ENCODE measurements around the gene GLI3. TPM values are rescaled to one million over a fixed set of nuclear protein-coding genes. Genes with fewer than 3 reads are reported as not detected.

Gene GLI3
- total and polyA plus RNA-seq, 2 experiments from 2014 or later = 4.0 to 5.2 TPM

- Histone ChIP-seq H3K27ac (no peak overlapping the region), H3K4me2 (ENCODE audit: unreplicated experiment) (no peak overlapping the region), H4K20me1 (ENCODE audit: insufficient read depth) (no peaks in the 10 kb centered on the region), H3K4me3 (no peak overlapping the region), H3K27me3 (replicated peaks; ENCODE audit: insufficient read depth) (no peaks in the 10 kb centered on the region), H3K36me3 (ENCODE audit: low read depth) (no peaks in the 10 kb centered on the region), H3K79me2 (ENCODE audit: insufficient read depth) (no peaks in the 10 kb centered on the region), H3F3A (ENCODE audit: insufficient read depth) (peaks cover 14% of the 10 kb centered on the region), H3K9me2 (ENCODE audit: insufficient read depth) (no peaks in the 10 kb centered on the region), H3K4me1 (ENCODE audit: insufficient read depth) (peaks cover 26% of the 10 kb centered on the region), H3K9me3 (ENCODE audit: low read depth) (no peaks in the 10 kb centered on the region), H3K9ac (no peak overlapping the region), H2AFZ (no peak overlapping the region)
- 75 to 80% methylated on average over 3 of the region's 3 CpGs for WGBS, 2 experiments (ENCODE audit: low coverage in 1 of 2, low lambda C conversion rate in 2 of 2, missing lambda C conversion rate in 2 of 2)
- in situ Hi-C loops (cut with MboI) = no loop called here
- no peak for DNase-seq
- TF ChIP-seq EZH2phosphoT487 (IDR thresholded peaks at IDR 0.05; ENCODE audit: insufficient read depth, low read depth) (no peak), EZH2 (IDR thresholded peaks at IDR 0.05; ENCODE audit: insufficient read depth, poor library complexity, severe bottlenecking) (no peak)
Observed at GRCh38 chr7:41977661-41978060, 259.3 kb downstream of the GLI3 start.

GRCh38 chr7:41977151-41977651 is 259.8 kb downstream of the GLI3 start:
- Histone ChIP-seq H3K9ac (no peak overlapping the region), H2AFZ (no peak overlapping the region), H3F3A (ENCODE audit: insufficient read depth) (peaks cover 14% of the 10 kb centered on the region), H3K79me2 (ENCODE audit: insufficient read depth) (no peaks in the 10 kb centered on the region), H3K9me2 (ENCODE audit: insufficient read depth) (no peaks in the 10 kb centered on the region), H4K20me1 (ENCODE audit: insufficient read depth) (no peaks in the 10 kb centered on the region), H3K27me3 (replicated peaks; ENCODE audit: insufficient read depth) (no peaks in the 10 kb centered on the region), H3K27ac (no peak overlapping the region), H3K4me2 (ENCODE audit: unreplicated experiment) (no peak overlapping the region), H3K4me3 (no peak overlapping the region), H3K9me3 (ENCODE audit: low read depth) (no peaks in the 10 kb centered on the region), H3K36me3 (ENCODE audit: low read depth) (no peaks in the 10 kb centered on the region), H3K4me1 (ENCODE audit: insufficient read depth) (peaks cover 26% of the 10 kb centered on the region)
- in situ Hi-C loops (cut with MboI) = no loop called here
- TF ChIP-seq EZH2phosphoT487 (IDR thresholded peaks at IDR 0.05; ENCODE audit: insufficient read depth, low read depth) = no peak
- TF ChIP-seq EZH2 (IDR thresholded peaks at IDR 0.05; ENCODE audit: insufficient read depth, poor library complexity, severe bottlenecking) = no peak
- 50 to 52% methylated on average over 9 of the region's 9 CpGs for WGBS, 2 experiments (ENCODE audit: low coverage in 1 of 2, low lambda C conversion rate in 2 of 2, missing lambda C conversion rate in 2 of 2)
- DNase-seq = peak; percentile 73

GRCh38 chr7:41976411-41976810 is 260.6 kb downstream of the GLI3 start:
- peaks cover 14% of the 10 kb centered on the region for H3F3A ChIP-seq (ENCODE audit: insufficient read depth)
- H3K4me1 ChIP-seq (ENCODE audit: insufficient read depth) = peaks cover 26% of the 10 kb centered on the region
- H2AFZ ChIP-seq = no peak overlapping the region
- no peaks in the 10 kb centered on the region for H3K9me3 ChIP-seq (ENCODE audit: low read depth)
- no peak overlapping the region for H3K9ac ChIP-seq
- no peak overlapping the region for H3K4me3 ChIP-seq
- no peaks in the 10 kb centered on the region for H3K27me3 ChIP-seq (replicated peaks; ENCODE audit: insufficient read depth)
- DNase-seq = no peak
- H3K79me2 ChIP-seq (ENCODE audit: insufficient read depth) = no peaks in the 10 kb centered on the region
- no peaks in the 10 kb centered on the region for H3K9me2 ChIP-seq (ENCODE audit: insufficient read depth)
- H3K36me3 ChIP-seq (ENCODE audit: low read depth) = no peaks in the 10 kb centered on the region
- 75 to 76% methylated on average over 2 of the region's 2 CpGs for WGBS, 2 experiments (ENCODE audit: low coverage in 1 of 2, low lambda C conversion rate in 2 of 2, missing lambda C conversion rate in 2 of 2)
- no peaks in the 10 kb centered on the region for H4K20me1 ChIP-seq (ENCODE audit: insufficient read depth)
- TF ChIP-seq EZH2phosphoT487 (IDR thresholded peaks at IDR 0.05; ENCODE audit: insufficient read depth, low read depth) (no peak), EZH2 (IDR thresholded peaks at IDR 0.05; ENCODE audit: insufficient read depth, poor library complexity, severe bottlenecking) (no peak)
- peak overlapping the region; percentile 19 for H3K4me2 ChIP-seq (ENCODE audit: unreplicated experiment)
- in situ Hi-C loops (cut with MboI) = no loop called here
- H3K27ac ChIP-seq = no peak overlapping the region

- no peak overlapping the region for H3K4me3 ChIP-seq
- no peak overlapping the region for H2AFZ ChIP-seq
- H4K20me1 ChIP-seq (ENCODE audit: insufficient read depth) = no peaks in the 10 kb centered on the region
- no peak overlapping the region for H3K9ac ChIP-seq
- H3F3A ChIP-seq (ENCODE audit: insufficient read depth) = peaks cover 17% of the 10 kb centered on the region
- no peaks in the 10 kb centered on the region for H3K36me3 ChIP-seq (ENCODE audit: low read depth)
- H3K9me3 ChIP-seq (ENCODE audit: low read depth) = no peaks in the 10 kb centered on the region
- H3K4me2 ChIP-seq (ENCODE audit: unreplicated experiment) = peak overlapping the region; percentile 19
- in situ Hi-C loops (cut with MboI) = no loop called here
- H3K79me2 ChIP-seq (ENCODE audit: insufficient read depth) = no peaks in the 10 kb centered on the region
- no peak overlapping the region for H3K27ac ChIP-seq
- H3K9me2 ChIP-seq (ENCODE audit: insufficient read depth) = no peaks in the 10 kb centered on the region
- TF ChIP-seq EZH2 (IDR thresholded peaks at IDR 0.05; ENCODE audit: insufficient read depth, poor library complexity, severe bottlenecking) = no peak
- no peak for TF ChIP-seq EZH2phosphoT487 (IDR thresholded peaks at IDR 0.05; ENCODE audit: insufficient read depth, low read depth)
- H3K27me3 ChIP-seq (replicated peaks; ENCODE audit: insufficient read depth) = no peaks in the 10 kb centered on the region
- H3K4me1 ChIP-seq (ENCODE audit: insufficient read depth) = peaks cover 26% of the 10 kb centered on the region
- DNase-seq = peak; percentile 71
Observed at GRCh38 chr7:41975849-41976248, 261.2 kb downstream of the GLI3 start.

Data from GM23248 (cell line).